HepG2 (cell line): Measurements from ENCODE around the gene DOC2A. TPM values are rescaled to one million over a fixed set of nuclear protein-coding genes. Genes with fewer than 3 reads are reported as not detected.

ENCODE experiments used
- ATAC-seq: fragments of 200-7000 bp; cut with Tn5 transposase; 3 replicates; pipeline ENCODE4 v1.9.1; 2020; ENCODE audit warnings: mild to moderate bottlenecking, moderate library complexity
- BruUV-seq: library from RNA; stranded (reverse); fragments of 400-500 nt; replicated peaks from 2 replicates; lab custom pipeline; 2021; lab: Mats Ljungman, UMichigan
- CTCF ChIA-PET: fragments of 300-600 bp; formaldehyde crosslinking; extraction: SDS; loops from one replicate; lab custom pipeline; 2021; ENCODE audit warnings: low total read pairs, inconsistent platforms, low intra/inter-chr PET ratio; lab: Yijun Ruan, JAX
- POLR2A ChIA-PET: fragments of 350-600 bp; sonication (Branson Sonifier 250); formaldehyde crosslinking; loops from one replicate; lab custom pipeline; 2020; ENCODE audit warnings: antibody characterized with exemption, inconsistent platforms; lab: Yijun Ruan, JAX
- DNase-seq: peaks from one replicate; pipeline ENCODE4 v3.0.0-alpha.2; 2015; ENCODE audit warnings: low spot score
- FAIRE-seq: peaks from 3 replicates; lab custom pipeline; 2011; peaks lifted over from hg19 to GRCh38; lab: Jason Lieb, UNC
- H2AFZ ChIP-seq: one replicate; pipeline ENCODE4 v1.6.1; 2011; ENCODE audit warnings: low read length, inconsistent platforms
- H3K27ac ChIP-seq: fragments of 300-600 bp; 3 replicates; pipeline ENCODE4 v1.8.0; 2011; ENCODE audit warnings: mixed run types, mild to moderate bottlenecking, mixed read lengths, low read length, inconsistent platforms; ENCODE audit not compliant: insufficient read depth; ENCODE audit errors: extremely low read length
- H3K27me3 ChIP-seq, 2 experiments: fragments of 200-600 bp in 1 of 2; 2 replicates in 1 of 2; 3 replicates in 1 of 2; pipeline versions ENCODE4 v1.6.0 to v1.8.0; 2011; ENCODE audit warnings: low read length in 2 of 2, mild to moderate bottlenecking in 2 of 2, moderate library complexity in 2 of 2, inconsistent platforms in 1 of 2; ENCODE audit not compliant: insufficient read depth in 2 of 2, control insufficient read depth in 1 of 2
- H3K36me3 ChIP-seq, 2 experiments: fragments of 200-600 bp in 1 of 2; replicated peaks in 1 of 2; 2 replicates in 1 of 2; 3 replicates in 1 of 2; pipeline versions ENCODE4 v1.5.1 to v1.8.0; 2011; ENCODE audit warnings: low read length in 2 of 2, inconsistent platforms in 1 of 2; ENCODE audit not compliant: insufficient read depth in 2 of 2, control insufficient read depth in 1 of 2
- H3K4me1 ChIP-seq: 2 replicates; pipeline ENCODE4 v1.5.1; 2012; ENCODE audit warnings: low read length, inconsistent platforms; ENCODE audit not compliant: insufficient read depth
- H3K4me2 ChIP-seq: 2 replicates; pipeline ENCODE4 v1.6.0; 2011; ENCODE audit warnings: low read depth, low read length, inconsistent platforms
- H3K4me3 ChIP-seq, 3 experiments: fragments of 200-600 bp in 1 of 3; sonication (generic), shearing (Covaris generic) in 1 of 3; replicated peaks in 1 of 3; 2 replicates each; pipeline ENCODE4 v1.5.1; 2011 to 2016; ENCODE audit warnings: low read length in 3 of 3, inconsistent platforms in 2 of 3, low read depth in 2 of 3, mild to moderate bottlenecking in 2 of 3, control low read depth in 1 of 3, mixed read lengths in 1 of 3; ENCODE audit not compliant: insufficient read depth in 1 of 3
- H3K79me2 ChIP-seq: one replicate; pipeline ENCODE4 v1.6.1; 2011; ENCODE audit warnings: low read length, inconsistent platforms; ENCODE audit not compliant: insufficient read depth
- H3K9ac ChIP-seq: 2 replicates; pipeline ENCODE4 v1.6.0; 2011; ENCODE audit warnings: mild to moderate bottlenecking, low read depth, low read length, inconsistent platforms; ENCODE audit not compliant: insufficient read depth
- H3K9me3 ChIP-seq: 2 replicates; pipeline ENCODE4 v1.5.1; 2012; ENCODE audit warnings: mild to moderate bottlenecking, low read length
- H4K20me1 ChIP-seq: 2 replicates; pipeline ENCODE4 v1.6.0; 2011; ENCODE audit warnings: inconsistent platforms, mild to moderate bottlenecking, low read length, moderate library complexity; ENCODE audit not compliant: insufficient read depth
- ARHGAP35 ChIP-seq: sonication (generic); formaldehyde crosslinking; IDR thresholded peaks from 2 replicates; pipeline ENCODE4 v1.9.0; 2022; ENCODE audit warnings: mild to moderate bottlenecking, inconsistent platforms, moderate library complexity, missing genetic modification reagents, borderline replicate concordance
- ATF5 ChIP-seq: sonication (generic); formaldehyde crosslinking; IDR thresholded peaks from 2 replicates; pipeline ENCODE4 v1.4.0; 2020; ENCODE audit warnings: mild to moderate bottlenecking, low read depth, missing genetic modification reagents
- E2F2 ChIP-seq: sonication (generic); formaldehyde crosslinking; IDR thresholded peaks from 2 replicates; pipeline ENCODE4 v1.4.0; 2020; ENCODE audit warnings: missing genetic modification reagents, borderline replicate concordance
- HHEX ChIP-seq: IDR thresholded peaks from 2 replicates; pipeline ENCODE4 v1.6.1; 2016; ENCODE audit warnings: control low read depth
- KAT2B ChIP-seq: fragments of 150-350 bp; IDR thresholded peaks from 2 replicates; pipeline ENCODE4 v1.6.1; 2014; ENCODE audit warnings: low read depth, low read length, borderline replicate concordance
- MAF1 ChIP-seq: sonication (generic); formaldehyde crosslinking; IDR thresholded peaks from 2 replicates; pipeline ENCODE4 v1.5.0; 2020; ENCODE audit warnings: missing genetic modification reagents, borderline replicate concordance
- MEF2D ChIP-seq: sonication (generic); formaldehyde crosslinking; IDR thresholded peaks from 2 replicates; pipeline ENCODE4 v1.5.1; 2020; ENCODE audit warnings: mild to moderate bottlenecking, missing genetic modification reagents
- TGIF2 ChIP-seq: IDR thresholded peaks from 2 replicates; pipeline ENCODE4 v1.6.1; 2016; ENCODE audit warnings: control low read depth, missing compliant biosample characterization
- ZBTB37 ChIP-seq: sonication (generic); formaldehyde crosslinking; IDR thresholded peaks from 2 replicates; pipeline ENCODE4 v1.4.0; 2020; ENCODE audit warnings: mild to moderate bottlenecking, missing genetic modification reagents
- ZBTB43 ChIP-seq: sonication (generic); formaldehyde crosslinking; conservative IDR thresholded peaks from 2 replicates; pipeline ENCODE4 v1.4.0; 2020; ENCODE audit warnings: missing genetic modification reagents
- ZBTB7A ChIP-seq: sonication (generic); formaldehyde crosslinking; IDR thresholded peaks from 2 replicates; pipeline ENCODE4 v1.8.0; 2022; ENCODE audit warnings: mild to moderate bottlenecking, missing genetic modification reagents
- ZNF709 ChIP-seq: sonication (generic); formaldehyde crosslinking; IDR thresholded peaks from 2 replicates; pipeline ENCODE4 v1.5.0; 2020; ENCODE audit warnings: mild to moderate bottlenecking, missing genetic modification reagents
- WGBS: methylation state at CpG from one replicate; pipeline ENCODE4 v1.1.6; 2017; ENCODE audit warnings: low lambda C conversion rate; 5-methylcytosine and 5-hydroxymethylcytosine counted together
- in situ Hi-C: cut with HindIII; loops from 2 replicates; pipeline ENCODE4 v1.10.0; 2017; ENCODE audit warnings: low pct_unique_long_range_greater_than_20kb; ENCODE audit not compliant: extremely low pct_ligation_motif_present
- intact Hi-C: fragments of 100-400 bp; cut with micrococcal nuclease; formaldehyde crosslinking; loops from one replicate; pipeline ENCODE4 v1.10.0; 2022; ENCODE audit not compliant: unreplicated experiment
- polyA plus RNA-seq, 8 experiments: library from polyadenylated mRNA; depleted of rRNA in 3 of 8; stranded (reverse) in 7 of 8; unstranded in 1 of 8; fragments of >200 nt; fragmentation: Illumina TruSeq in 4 of 8; extraction: Trizol in 4 of 8; gene quantifications; 2 replicates each; pipeline versions ENCODE4 v1.2.1 to v1.2.3, GENCODE V29; 2011 to 2016; ENCODE audit warnings: low read depth in 4 of 8, missing spikeins in 1 of 8, mixed read lengths in 1 of 8; ENCODE audit not compliant: insufficient read depth in 1 of 8
- total RNA-seq, 5 experiments: library from RNA; depleted of rRNA; stranded (reverse); fragments of >200 nt; fragmentation: Illumina TruSeq; extraction: Trizol; gene quantifications; 2 replicates each; pipeline ENCODE4 v1.2.3, GENCODE V29; 2016; ENCODE audit warnings: low read depth in 1 of 5

DOC2A gene
- total and polyA plus RNA-seq, 2 of the 13 experiments (the other 11 are each of a cell fraction or from before 2014, with no cell fraction given), result 0.15 to 0.55 TPM

GRCh38 chr16:29984137-29984763 lies 26.6 kb downstream of the DOC2A start:
- WGBS, result 86% methylated on average over 6 of the region's 6 CpGs
- in situ Hi-C loops, result no loop called here
- FAIRE-seq, result no peak

More at GRCh38 chr16:29984137-29984763, 26.6 kb downstream of the DOC2A start:
- ATAC-seq (no peak), DNase-seq (no peak)
- ChIA-PET CTCF (no interaction called here), POLR2A (no interaction called here)
- Histone ChIP-seq H3K27me3 (no peaks in the 10 kb centered on the region), H2AFZ (no peak overlapping the region), H4K20me1 (no peaks in the 10 kb centered on the region), H3K4me1 (no peaks in the 10 kb centered on the region), H3K9ac (no peak overlapping the region), H3K9me3 (no peaks in the 10 kb centered on the region), H3K4me3 (no peak overlapping the region), H3K36me3 (peaks cover 66 to 100% of the 10 kb centered on the region in 2 experiments), H3K4me2 (no peak overlapping the region), H3K79me2 (no peaks in the 10 kb centered on the region), H3K27ac (no peak overlapping the region)
- intact Hi-C loops, result no loop called here
- TF ChIP-seq MAF1 (CRISPR knock-in tag) (no peak), ZBTB37 (CRISPR knock-in tag) (no peak), E2F2 (CRISPR knock-in tag) (no peak), MEF2D (no peak), HHEX (CRISPR knock-in tag) (no peak), ZNF709 (no peak), ZBTB7A (CRISPR knock-in tag) (no peak), ARHGAP35 (CRISPR knock-in tag) (no peak), ZBTB43 (CRISPR knock-in tag) (no peak), ATF5 (CRISPR knock-in tag) (no peak), KAT2B (no peak), TGIF2 (CRISPR knock-in tag) (no peak)
- no TSS peak for BruUV-seq
